Activated T-cell treated with anti-CD3 and anti-CD28 coated beads for 48 hours (primary cell): Measurements from ENCODE around the gene TMEM267.
"Not testable (repeated sequence)": the region's sequence is repeated elsewhere in the genome, so short reads cannot be mapped to it uniquely, and the experiment has no call there.

Experiments
- DNase-seq: peaks from one replicate; pipeline ENCODE4 v3.0.0-alpha.2; 2020; ENCODE audit warnings: low read depth

Gene TMEM267

DNA sequence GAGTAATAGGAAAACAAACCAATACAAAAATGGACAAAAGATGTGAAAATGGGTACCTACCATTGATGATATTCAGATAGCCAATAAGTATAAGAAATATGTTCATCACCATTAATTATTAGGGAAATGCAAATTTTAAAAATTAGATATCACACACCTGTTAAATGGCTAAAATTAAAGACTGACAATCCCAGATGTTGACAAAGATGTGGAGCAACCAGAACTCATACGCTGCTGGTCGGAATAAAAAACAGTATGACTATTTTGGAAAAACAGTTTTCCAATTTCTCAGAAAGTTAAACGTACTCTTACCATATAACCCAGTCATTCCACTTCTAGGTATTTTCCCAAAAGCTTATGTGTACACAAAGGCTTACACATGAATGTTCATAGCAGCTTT is 27.1 kb downstream of the TMEM267 start:
- no peak for DNase-seq

DNA sequence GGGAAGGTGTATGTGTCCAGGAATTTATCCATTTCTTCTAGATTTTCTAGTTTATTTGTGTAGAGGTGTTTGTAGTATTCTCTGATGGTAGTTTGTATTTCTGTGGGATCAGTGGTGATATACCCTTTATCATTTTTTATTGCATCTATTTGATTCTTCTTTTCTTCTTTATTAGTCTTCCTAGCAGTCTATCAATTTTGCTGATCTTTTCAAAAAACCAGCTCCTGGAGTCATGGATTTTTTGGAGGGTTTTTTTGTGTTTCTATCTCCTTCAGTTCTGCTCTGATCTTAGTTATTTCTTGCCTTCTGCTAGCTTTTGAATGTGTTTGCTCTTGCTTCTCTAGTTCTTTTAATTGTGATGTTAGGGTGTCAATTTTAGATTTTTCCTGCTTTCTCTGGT is 42.1 kb downstream of the TMEM267 start:
- DNase-seq = not testable (repeated sequence)

DNA sequence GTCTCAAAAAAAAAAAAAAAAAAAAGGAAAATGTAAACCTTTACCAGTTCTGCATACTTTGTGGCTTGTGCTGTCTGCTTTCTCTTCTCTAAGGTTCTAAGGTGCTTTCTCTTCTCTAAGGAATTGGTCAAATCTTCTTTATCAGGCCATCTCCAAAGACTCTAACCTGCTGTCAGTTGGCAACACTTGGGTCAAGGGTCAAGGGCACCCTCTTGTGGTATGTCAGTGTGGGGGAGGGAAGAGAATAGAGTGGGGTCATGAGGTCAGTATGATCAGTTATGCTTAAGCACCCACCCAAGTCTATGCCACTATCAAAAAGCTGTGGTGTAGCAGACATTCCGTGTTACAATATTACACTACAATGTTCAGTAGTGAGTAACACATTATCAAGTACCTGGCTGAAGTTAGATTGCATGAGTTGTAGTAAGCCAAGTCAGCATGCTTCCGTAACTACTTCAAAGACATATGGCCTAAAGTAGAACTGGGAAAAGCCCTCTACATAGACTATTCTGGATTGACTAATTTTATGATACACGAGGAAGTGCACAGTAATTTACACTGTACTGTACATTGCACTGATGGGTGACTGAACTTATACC is 46.5 kb downstream of the TMEM267 start:
- no peak for DNase-seq

GRCh38 chr5:43433382-43433781 is 50.3 kb downstream of the TMEM267 start:
- DNase-seq = no peak

DNA sequence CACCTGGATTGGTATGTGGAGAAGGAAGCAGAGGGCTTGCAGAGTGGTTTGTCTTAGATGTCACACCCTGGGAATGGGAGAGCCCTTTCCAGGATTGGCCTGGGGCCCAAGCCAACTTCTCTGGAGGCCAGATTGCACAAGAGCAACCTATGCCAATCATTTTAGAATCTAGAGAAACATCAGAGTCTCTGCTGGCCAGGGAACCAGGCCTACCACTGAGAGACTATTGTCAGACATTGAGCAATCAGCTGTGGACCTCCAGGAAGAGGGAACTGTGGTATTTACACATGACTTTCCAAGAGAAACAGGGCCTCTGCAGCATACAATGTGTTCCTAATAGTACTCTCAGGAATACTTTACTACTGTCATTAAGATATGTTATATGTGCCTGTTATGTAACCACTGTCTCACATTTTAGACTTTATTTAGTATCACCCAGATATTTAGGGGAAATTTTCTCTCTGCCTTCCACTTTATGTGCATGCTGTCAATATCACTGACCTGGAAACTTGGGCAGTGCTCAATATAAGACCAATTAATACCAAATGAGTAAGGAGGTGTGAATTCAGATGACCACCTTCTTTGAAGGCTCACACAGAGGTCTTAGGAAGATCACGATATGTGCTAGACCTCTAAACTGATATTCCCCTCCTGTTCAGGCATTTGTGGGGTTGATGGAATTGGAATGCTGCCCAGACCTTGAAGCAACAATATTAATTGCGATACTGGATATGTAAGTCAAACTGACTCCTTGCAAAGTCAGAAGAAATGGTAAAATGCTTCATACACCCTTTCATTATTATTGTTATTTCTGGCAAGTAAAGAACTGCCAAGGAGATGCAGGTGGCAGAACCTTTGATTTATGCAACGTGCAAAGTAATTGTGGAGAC is 50.9 kb downstream of the TMEM267 start:
- no peak for DNase-seq

GRCh38 chr5:43429706-43430105 is 54.0 kb downstream of the TMEM267 start:
- no peak for DNase-seq

- no peak for DNase-seq
Measured at GRCh38 chr5:43429016-43429415, 54.6 kb downstream of the TMEM267 start.

DNA sequence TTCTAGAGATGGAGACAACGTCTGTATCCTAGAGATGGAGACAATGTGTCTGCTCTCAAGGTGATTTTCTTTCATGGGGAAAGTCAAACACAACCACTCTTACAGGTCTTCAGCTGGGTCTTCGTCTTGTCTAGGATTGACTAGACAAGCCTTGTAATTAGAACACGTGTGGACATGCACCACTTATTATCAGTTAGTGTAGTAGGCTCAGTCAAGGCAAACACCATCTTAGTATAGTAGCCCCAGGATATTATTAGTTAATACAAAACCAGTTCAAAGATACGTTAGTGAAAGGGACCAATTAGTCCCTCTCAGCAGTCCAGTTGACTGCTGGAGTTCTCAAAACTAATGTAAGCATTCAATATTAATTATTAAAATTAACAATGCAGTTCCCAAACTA is 56.4 kb downstream of the TMEM267 start:
- DNase-seq = no peak

GRCh38 chr5:43425983-43426382 is 57.7 kb downstream of the TMEM267 start:
- no peak for DNase-seq

- DNase-seq = not testable (repeated sequence)
Measured at GRCh38 chr5:43423086-43423485, 60.6 kb downstream of the TMEM267 start.

DNA sequence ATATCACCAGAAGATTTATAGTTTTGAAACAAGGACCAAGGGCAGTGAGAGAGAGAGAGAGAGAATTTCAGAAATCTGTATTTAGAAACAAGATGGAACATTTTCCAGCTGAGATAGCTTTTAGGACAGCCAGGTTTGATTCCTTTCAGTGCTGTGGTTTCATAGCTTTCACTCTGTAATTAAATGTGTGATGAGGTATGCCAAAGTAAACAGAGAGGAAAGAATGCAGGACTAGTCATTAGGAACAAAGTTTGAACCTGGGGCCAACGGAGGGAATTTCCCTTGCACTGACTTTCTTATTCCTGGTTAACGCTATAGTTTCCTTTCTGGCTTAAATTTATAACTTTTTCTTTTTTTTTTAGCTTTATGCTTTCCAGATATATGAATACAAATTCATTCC is 61.5 kb downstream of the TMEM267 start:
- no peak for DNase-seq

DNA sequence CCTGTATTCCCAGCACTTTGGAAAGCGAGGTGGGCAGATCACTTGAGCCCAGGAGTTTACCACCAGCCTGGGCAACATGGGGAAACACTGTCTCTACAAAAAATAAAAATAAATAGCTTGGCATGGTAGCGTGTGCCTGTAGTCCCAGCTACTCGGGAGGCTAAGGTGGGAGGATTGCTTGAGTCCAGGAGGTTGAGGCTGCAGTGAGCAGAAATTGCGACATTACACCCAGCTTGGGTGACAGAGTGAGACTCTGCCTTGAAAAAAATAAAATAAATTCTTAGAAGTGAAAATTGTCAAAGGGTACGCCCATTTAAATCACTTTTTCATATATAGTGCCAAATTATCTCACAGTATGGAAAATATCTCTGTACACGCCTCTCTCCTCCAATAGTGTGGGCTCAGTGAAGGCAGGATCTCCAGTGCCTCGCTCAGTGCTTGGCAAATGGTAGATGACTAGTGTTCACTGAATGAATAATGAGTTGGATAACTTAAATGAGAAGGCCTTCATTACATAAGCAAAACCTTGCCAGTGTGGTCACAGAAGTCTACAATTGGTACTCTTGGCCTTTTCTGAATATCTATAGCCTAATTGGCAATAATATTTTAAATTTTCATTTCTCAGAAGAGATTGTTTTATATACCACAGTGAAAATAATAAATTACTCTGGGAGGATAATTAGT is 62.1 kb downstream of the TMEM267 start:
- no peak for DNase-seq

DNA sequence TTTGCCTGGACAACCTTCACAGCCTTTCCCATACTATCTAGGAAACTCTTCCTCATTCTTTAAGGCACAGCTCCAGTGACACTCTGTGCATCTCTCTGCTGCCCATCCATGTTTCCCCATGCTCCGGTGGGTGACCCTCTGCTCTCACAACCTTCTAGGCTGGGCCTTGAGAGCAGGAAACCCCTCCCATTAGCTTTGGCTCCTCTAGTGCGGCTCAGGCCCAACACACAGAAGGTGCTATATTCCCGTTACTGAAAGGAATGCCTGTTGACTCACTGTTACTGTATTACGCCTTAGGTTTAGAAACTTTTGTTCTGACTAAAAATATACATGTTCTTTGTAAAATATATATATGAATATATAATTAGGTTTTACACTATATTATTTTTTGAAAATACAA is 63.4 kb downstream of the TMEM267 start:
- no peak for DNase-seq

- no peak for DNase-seq
Measured at GRCh38 chr5:43418561-43418960, 65.1 kb downstream of the TMEM267 start.

GRCh38 chr5:43416803-43417394 is 66.8 kb downstream of the TMEM267 start:
- DNase-seq = no peak

- no peak for DNase-seq
Measured at GRCh38 chr5:43415935-43416802, 67.5 kb downstream of the TMEM267 start.

DNA sequence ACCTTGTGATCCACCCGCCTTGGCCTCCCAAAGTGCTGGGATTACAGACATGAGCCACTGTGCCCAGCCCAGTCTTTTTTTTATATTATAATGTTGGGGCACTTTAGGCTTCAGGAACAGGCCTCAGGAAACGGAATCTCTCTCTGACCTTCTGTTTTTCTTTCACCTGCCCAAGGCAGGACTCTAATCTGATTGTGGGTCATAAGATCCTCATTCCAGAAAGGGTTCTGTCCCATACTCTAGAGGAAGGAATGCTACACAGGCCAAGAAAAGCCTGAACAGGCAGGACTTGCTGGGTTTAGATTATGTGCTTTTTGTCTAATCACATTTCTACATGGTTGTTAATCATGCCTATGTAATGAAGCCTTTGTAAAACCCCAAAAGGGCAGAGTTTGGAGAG is 69.7 kb downstream of the TMEM267 start:
- DNase-seq = no peak

DNA sequence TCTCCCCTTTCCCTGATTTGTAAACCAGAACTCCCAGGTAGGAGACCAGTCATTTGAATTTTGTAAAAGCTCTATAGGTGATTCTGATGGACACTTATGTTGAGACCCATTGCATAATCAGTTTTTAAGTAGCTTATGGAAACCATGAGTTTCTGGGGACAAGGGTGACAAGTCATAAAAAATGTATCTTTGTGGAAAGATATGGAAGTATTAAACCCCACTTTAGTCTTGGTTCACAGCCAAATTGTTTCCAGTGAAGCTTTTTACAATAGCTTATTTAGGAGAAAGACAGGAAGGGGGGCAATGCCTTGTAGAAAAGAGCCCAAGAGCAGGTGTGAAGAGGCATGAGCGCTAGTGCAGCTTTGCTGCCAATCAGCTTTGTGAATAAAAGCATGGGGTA is 71.0 kb downstream of the TMEM267 start:
- DNase-seq = no peak

DNA sequence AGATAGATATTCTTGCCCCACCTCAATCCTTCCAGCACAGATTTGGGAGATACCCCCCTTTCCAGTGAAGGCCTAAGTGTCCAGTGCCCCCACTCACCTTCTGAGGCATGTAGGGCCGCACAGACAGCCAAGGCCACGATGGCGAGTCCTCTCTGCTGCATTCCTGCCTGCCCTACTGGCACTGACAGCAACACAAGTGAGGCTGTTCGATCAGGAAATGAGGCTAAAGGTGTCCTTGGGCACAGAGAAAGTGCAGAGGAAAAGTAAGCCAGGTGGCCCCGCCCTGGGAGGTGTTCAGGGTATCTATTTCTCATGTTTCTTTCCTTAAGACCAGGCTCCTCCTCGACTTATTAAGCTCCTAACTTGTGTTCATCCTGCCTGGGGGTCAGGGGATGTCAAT is 71.5 kb downstream of the TMEM267 start, which contains the start of gene CCL28:
Gene CCL28 (minus strand): TSS at position 236 of the 400 bp plus-strand sequence. CDS start 75 bp downstream, at position 161.
- DNase-seq = no peak

- no peak for DNase-seq
Measured at GRCh38 chr5:43411495-43411894, 72.2 kb downstream of the TMEM267 start.

DNA sequence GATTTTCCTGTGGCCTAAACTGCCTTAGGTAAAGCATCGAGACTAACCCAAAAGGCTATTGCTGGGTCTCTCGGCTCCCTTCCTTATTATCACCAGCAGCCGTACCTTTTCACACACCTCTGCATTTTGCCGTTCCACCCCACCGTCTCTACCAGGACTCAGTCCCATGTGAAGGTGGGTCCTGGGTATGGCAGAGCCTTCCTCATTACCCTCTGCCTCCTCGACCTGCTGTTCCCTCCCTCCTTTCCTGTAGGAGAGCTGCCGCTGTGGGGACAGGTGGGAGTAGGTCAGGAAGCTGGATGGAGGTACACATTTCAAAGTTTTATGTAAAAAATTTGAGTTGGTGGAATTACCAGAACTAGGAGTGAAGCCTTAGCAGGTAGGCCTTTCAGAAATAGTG is 73.3 kb downstream of the TMEM267 start:
- no peak for DNase-seq
